MCF 10A (cell line): ENCODE measurements around the gene DNAJC18. TPM values are rescaled to one million over a fixed set of nuclear protein-coding genes. Genes with fewer than 3 reads are reported as not detected.

Experiments
- BruUV-seq: library from RNA; stranded (reverse); fragments of 400-500 nt; replicated peaks from 2 replicates; lab custom pipeline; 2021; lab: Mats Ljungman, UMichigan
- CTCF ChIA-PET: fragments of 300-600 bp; sonication (Branson Sonifier 250); formaldehyde crosslinking; extraction: SDS; loops from one replicate; lab custom pipeline; 2021; ENCODE audit warnings: antibody characterized with exemption, inconsistent platforms; lab: Yijun Ruan, JAX
- POLR2A ChIA-PET: fragments of 300-600, 350-650 bp; sonication (Branson Sonifier 250); formaldehyde crosslinking; extraction: SDS; loops from one replicate; lab custom pipeline; 2020; ENCODE audit warnings: antibody characterized with exemption, inconsistent platforms; lab: Yijun Ruan, JAX
- DNase-seq: peaks from one replicate; pipeline ENCODE4 v3.0.0-alpha.2; 2018; ENCODE audit not compliant: unreplicated experiment
- H3K27ac Mint-ChIP-seq: one replicate; pipeline ENCODE4 v1.8.0; 2022; ENCODE audit warnings: mild to moderate bottlenecking, low read depth, mixed read lengths; ENCODE audit not compliant: unreplicated experiment
- H3K27me3 Mint-ChIP-seq: one replicate; pipeline ENCODE4 v1.8.0; 2022; ENCODE audit warnings: mixed read lengths; ENCODE audit not compliant: insufficient read depth, unreplicated experiment
- H3K36me3 Mint-ChIP-seq: one replicate; pipeline ENCODE4 v1.8.0; 2022; ENCODE audit warnings: mild to moderate bottlenecking, moderate library complexity, mixed read lengths; ENCODE audit not compliant: insufficient read depth, unreplicated experiment
- H3K4me1 Mint-ChIP-seq: one replicate; pipeline ENCODE4 v1.8.0; 2022; ENCODE audit warnings: mixed read lengths; ENCODE audit not compliant: insufficient read depth, unreplicated experiment
- H3K4me3 Mint-ChIP-seq: one replicate; pipeline ENCODE4 v1.8.0; 2022; ENCODE audit warnings: mild to moderate bottlenecking, moderate library complexity, mixed read lengths; ENCODE audit not compliant: unreplicated experiment
- H3K9me3 Mint-ChIP-seq: one replicate; pipeline ENCODE4 v1.8.0; 2022; ENCODE audit warnings: mixed read lengths; ENCODE audit not compliant: unreplicated experiment
- intact Hi-C: fragments of 100-400 bp; cut with micrococcal nuclease; formaldehyde crosslinking; loops from 2 replicates; pipeline ENCODE4 v1.14.1; 2022
- total RNA-seq: library from RNA; stranded (reverse); gene quantifications from 2 replicates; pipeline ENCODE4 v1.2.3, GENCODE V29; 2022
- TF ChIP-seq, protein P1 (sequence below): fragments of 200-600 bp; IDR thresholded peaks from one replicate; pipeline ENCODE4 v1.8.0; 2022; ENCODE audit warnings: antibody characterized with exemption, mild to moderate bottlenecking; ENCODE audit not compliant: unreplicated experiment

DNAJC18 gene
- total RNA-seq, 1 experiment from 2014 or later, result 15.1 TPM

DNA sequence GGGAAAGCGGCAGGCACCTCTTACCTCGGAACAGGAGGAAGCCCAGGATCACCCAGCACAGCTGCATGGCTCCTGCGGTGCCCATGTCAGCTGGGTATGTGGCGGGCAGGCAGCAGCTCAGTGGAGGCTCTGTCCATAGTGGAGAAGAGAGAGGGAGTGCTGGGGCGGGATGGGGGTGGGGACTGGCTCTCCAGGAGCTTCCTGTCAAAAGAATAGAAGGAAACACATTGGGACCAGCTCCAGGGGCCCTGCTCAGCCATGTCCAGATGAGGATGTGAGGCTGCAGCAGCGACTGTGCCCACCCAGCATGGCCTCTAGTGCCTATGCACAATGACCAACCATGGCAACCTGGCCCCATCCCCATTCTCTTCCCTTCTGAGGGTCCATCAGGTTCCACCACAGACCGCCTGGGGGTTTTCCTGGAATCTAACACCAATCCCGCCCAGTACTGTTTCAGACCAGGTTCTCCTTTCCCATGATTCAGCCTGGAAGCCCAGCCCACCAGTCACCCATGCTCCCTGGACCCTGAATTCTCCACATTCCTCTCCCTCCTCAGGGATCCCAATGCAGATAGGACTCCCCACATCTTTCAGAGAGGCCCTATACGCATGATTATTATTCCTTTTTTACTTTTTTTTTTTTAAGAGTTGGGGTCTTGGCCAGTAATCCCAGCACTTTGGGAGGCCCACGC lies 23.4 kb upstream of the DNAJC18 start, which contains the start of gene ECSCR:
TSS of gene ECSCR (minus strand) at position 158 of the 691 bp plus-strand sequence. CDS start at position 85, 73 bp downstream.
- BruUV-seq, result no TSS peak
- H3K27ac Mint-ChIP-seq, result no peak within 1 kb of the TSS
- H3K27me3 Mint-ChIP-seq, result no peaks in the 10 kb centered on the region
- CTCF ChIA-PET, result interaction anchor here (0.7 to 1.8 kb wide), 5 partner anchors 14 to 415 kb away, joined by 3 to 6 read pairs (median 3); no protein-coding TSS in a partner anchor
- POLR2A ChIA-PET, result no interaction called here
- H3K36me3 Mint-ChIP-seq, result no peaks in the 10 kb centered on the region
- intact Hi-C loops, result no loop called here
- H3K4me3 Mint-ChIP-seq, result no peak within 1 kb of the TSS
- DNase-seq, result no peak
- H3K4me1 Mint-ChIP-seq, result peaks cover 6% of the 10 kb centered on the region
- TF ChIP-seq, protein P1, sequence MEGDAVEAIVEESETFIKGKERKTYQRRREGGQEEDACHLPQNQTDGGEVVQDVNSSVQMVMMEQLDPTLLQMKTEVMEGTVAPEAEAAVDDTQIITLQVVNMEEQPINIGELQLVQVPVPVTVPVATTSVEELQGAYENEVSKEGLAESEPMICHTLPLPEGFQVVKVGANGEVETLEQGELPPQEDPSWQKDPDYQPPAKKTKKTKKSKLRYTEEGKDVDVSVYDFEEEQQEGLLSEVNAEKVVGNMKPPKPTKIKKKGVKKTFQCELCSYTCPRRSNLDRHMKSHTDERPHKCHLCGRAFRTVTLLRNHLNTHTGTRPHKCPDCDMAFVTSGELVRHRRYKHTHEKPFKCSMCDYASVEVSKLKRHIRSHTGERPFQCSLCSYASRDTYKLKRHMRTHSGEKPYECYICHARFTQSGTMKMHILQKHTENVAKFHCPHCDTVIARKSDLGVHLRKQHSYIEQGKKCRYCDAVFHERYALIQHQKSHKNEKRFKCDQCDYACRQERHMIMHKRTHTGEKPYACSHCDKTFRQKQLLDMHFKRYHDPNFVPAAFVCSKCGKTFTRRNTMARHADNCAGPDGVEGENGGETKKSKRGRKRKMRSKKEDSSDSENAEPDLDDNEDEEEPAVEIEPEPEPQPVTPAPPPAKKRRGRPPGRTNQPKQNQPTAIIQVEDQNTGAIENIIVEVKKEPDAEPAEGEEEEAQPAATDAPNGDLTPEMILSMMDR, result no peak
- H3K9me3 Mint-ChIP-seq, result no peaks in the 10 kb centered on the region

DNA sequence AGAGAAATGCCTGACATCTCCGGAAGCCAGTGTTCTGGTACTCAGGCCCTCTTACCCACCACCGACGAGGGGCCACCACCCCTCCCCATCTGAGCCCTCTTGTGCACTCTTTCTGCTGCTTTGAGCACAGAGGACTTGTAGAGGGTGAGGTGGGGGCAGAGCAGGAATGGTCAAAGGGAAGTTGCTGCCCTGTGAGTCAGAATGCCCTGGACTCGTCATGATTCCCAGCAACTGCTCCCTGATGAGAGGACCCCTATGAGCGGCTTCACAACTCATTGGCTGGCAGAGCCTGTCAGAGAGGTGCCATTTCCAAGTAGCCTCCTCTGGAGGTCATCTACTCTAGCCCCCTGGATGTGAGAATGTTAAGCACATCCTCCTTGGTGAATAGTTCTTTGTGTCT lies 22.4 kb upstream of the DNAJC18 start:
- CTCF ChIA-PET, result interaction anchor here (0.7 to 1.8 kb wide), 5 partner anchors 13 to 416 kb away, joined by 3 to 6 read pairs (median 3); no protein-coding TSS in a partner anchor
- H3K9me3 Mint-ChIP-seq, result no peaks in the 10 kb centered on the region
- no peak for DNase-seq
- TF ChIP-seq, protein P1, result no peak
- no peak overlapping the region for H3K27ac Mint-ChIP-seq
- no peak overlapping the region for H3K4me3 Mint-ChIP-seq
- no peaks in the 10 kb centered on the region for H3K36me3 Mint-ChIP-seq
- intact Hi-C loops, result no loop called here
- POLR2A ChIA-PET, result no interaction called here
- peaks cover 6% of the 10 kb centered on the region for H3K4me1 Mint-ChIP-seq
- no TSS peak for BruUV-seq
- H3K27me3 Mint-ChIP-seq, result no peaks in the 10 kb centered on the region

DNA sequence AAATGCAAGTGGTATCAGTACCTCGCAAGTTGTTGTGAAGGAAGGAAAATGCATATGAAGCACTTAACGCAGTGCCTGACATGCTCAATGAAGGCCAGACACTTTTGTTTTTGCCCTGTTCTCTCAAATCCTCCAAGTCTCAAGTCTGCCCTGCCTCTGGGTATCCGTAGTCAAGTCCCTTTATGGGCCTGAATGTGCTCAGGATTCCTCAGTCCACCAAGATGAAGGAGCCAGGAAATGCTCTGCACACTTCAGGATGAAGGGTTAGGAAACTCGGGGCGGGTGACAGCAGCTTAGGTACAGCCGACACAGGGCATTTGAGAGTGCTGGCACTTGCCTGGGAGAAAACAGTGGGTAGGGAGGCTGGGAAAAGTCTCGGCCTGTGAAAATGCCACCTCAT lies 21.9 kb upstream of the DNAJC18 start:
- Mint-ChIP-seq H3K4me3 (no peak overlapping the region), H3K9me3 (no peaks in the 10 kb centered on the region), H3K4me1 (peaks cover 6% of the 10 kb centered on the region), H3K27me3 (no peaks in the 10 kb centered on the region), H3K36me3 (no peaks in the 10 kb centered on the region), H3K27ac (no peak overlapping the region)
- no peak for DNase-seq
- no TSS peak for BruUV-seq
- ChIA-PET CTCF (no interaction called here), POLR2A (no interaction called here)
- TF ChIP-seq, protein P1, result no peak
- intact Hi-C loops, result no loop called here

DNA sequence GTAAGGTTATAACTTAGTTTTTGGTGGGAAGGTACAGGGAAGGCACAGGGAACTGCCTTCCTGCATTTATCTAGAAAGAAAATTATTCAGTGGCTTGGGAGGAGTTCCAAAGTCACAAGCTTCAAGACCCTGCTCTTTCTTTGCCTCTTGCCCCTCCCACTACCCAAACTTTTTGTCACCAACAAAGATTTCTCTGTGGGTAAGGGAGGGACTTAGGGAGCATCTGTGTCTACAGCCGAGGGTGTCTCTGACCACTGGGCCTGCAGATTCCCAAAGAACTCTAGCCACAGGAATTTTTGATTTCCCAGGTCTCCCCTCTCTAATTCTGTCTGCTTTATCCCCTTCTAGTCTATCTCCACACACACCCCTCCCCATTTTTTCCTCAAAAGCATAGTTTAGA lies 21.1 kb upstream of the DNAJC18 start:
- Mint-ChIP-seq H3K27ac (no peak overlapping the region), H3K4me3 (no peak overlapping the region), H3K4me1 (peaks cover 6% of the 10 kb centered on the region), H3K27me3 (no peaks in the 10 kb centered on the region), H3K36me3 (no peaks in the 10 kb centered on the region), H3K9me3 (no peaks in the 10 kb centered on the region)
- no peak for DNase-seq
- ChIA-PET CTCF (no interaction called here), POLR2A (no interaction called here)
- no TSS peak for BruUV-seq
- intact Hi-C loops, result no loop called here
- TF ChIP-seq, protein P1, result no peak
